Measurements from ENCODE around the gene ATG14. TPM values are rescaled to one million over a fixed set of nuclear protein-coding genes. Genes with fewer than 3 reads are reported as not detected.

The ATG14 gene
- total RNA-seq, 3 donors from 2014 or later (not counting 1 experiment from before 2014, with no cell fraction given): 18.1 to 23.1 (median 20.5) TPM

DNA sequence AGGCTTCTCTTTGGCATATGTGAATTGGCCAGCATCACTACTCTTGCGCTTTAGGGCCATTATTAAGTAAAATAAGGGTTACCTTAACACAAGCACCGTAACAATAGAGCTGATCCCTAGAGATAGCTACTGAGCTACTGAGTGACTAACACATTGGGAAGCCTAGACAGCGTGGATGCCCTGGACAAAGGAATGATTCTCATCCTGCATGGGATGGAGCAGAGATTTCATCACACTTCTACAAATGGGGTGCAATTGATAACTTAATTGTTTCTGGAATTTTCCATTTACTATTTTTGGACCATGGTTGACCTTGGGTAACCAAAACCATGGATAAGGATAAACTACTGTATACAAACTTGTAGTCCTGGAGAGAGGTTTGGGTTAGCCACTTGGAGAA, 83.3 kb downstream of the ATG14 start:
- intact Hi-C loops (cut with micrococcal nuclease): no loop called here
- ATAC-seq: no peak
- Histone ChIP-seq H3K4me3 (ENCODE audit: low read length) (no peak overlapping the region), H3K4me1 (ENCODE audit: control insufficient read depth, insufficient read depth, low read length) (peaks cover 7% of the 10 kb centered on the region), H3K27me3 (ENCODE audit: control insufficient read depth, insufficient read depth, low read length) (no peaks in the 10 kb centered on the region), H3K9me3 (ENCODE audit: control insufficient read depth, insufficient read depth, low read length) (no peaks in the 10 kb centered on the region), H3K36me3 (ENCODE audit: control insufficient read depth, insufficient read depth, low read length) (no peaks in the 10 kb centered on the region), H3K27ac (ENCODE audit: low read length) (no peak overlapping the region)
- H3K27me3 Mint-ChIP-seq (ENCODE audit: low read depth in 2 of 2): no peaks in the 10 kb centered on the region
- H3K36me3 Mint-ChIP-seq: no peaks in the 10 kb centered on the region
- H3K27ac Mint-ChIP-seq: no peak overlapping the region
- no peak for DNase-seq
- no peaks in the 10 kb centered on the region for H3K9me3 Mint-ChIP-seq
- peaks cover 57 to 67% of the 10 kb centered on the region in 2 donors for H3K4me1 Mint-ChIP-seq
- WGBS (ENCODE audit: insufficient coverage): 95% methylated on average over 3 of the region's 3 CpGs
- H3K4me3 Mint-ChIP-seq: no peak overlapping the region
- TF ChIP-seq, protein P1, sequence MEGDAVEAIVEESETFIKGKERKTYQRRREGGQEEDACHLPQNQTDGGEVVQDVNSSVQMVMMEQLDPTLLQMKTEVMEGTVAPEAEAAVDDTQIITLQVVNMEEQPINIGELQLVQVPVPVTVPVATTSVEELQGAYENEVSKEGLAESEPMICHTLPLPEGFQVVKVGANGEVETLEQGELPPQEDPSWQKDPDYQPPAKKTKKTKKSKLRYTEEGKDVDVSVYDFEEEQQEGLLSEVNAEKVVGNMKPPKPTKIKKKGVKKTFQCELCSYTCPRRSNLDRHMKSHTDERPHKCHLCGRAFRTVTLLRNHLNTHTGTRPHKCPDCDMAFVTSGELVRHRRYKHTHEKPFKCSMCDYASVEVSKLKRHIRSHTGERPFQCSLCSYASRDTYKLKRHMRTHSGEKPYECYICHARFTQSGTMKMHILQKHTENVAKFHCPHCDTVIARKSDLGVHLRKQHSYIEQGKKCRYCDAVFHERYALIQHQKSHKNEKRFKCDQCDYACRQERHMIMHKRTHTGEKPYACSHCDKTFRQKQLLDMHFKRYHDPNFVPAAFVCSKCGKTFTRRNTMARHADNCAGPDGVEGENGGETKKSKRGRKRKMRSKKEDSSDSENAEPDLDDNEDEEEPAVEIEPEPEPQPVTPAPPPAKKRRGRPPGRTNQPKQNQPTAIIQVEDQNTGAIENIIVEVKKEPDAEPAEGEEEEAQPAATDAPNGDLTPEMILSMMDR (IDR thresholded peaks at IDR 0.05): no peak

DNA sequence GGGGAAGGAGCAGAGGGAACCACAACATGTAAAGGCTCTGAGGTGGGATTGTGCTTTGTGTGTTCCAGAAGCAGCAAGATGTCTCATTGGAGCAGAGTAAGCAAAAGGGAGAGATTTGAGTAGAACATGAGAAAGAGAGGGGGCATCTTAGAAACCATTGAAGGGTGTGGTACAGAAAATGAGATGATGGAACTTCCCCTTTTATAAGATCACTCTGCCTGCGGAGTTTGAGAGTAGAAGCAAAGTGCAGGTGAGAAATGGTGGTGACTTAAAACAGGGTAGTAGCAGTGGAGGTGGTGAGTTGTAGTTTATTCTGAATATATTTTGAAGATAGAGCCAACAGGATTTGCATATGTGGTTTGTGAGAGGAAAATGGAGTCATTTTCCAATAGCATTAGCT, 84.5 kb downstream of the ATG14 start:
- Histone ChIP-seq H3K27me3 (ENCODE audit: control insufficient read depth, insufficient read depth, low read length) (no peaks in the 10 kb centered on the region), H3K4me3 (ENCODE audit: low read length) (no peak overlapping the region), H3K27ac (ENCODE audit: low read length) (peak overlapping the region; percentile 7), H3K9me3 (ENCODE audit: control insufficient read depth, insufficient read depth, low read length) (no peaks in the 10 kb centered on the region), H3K4me1 (ENCODE audit: control insufficient read depth, insufficient read depth, low read length) (peaks cover 4% of the 10 kb centered on the region), H3K36me3 (ENCODE audit: control insufficient read depth, insufficient read depth, low read length) (no peaks in the 10 kb centered on the region)
- H3K27ac Mint-ChIP-seq: peak overlapping the region; percentile 9 to 61
- TF ChIP-seq, protein P1 (IDR thresholded peaks at IDR 0.05): no peak
- no peaks in the 10 kb centered on the region for H3K27me3 Mint-ChIP-seq (ENCODE audit: low read depth in 2 of 2)
- no peak overlapping the region for H3K4me3 Mint-ChIP-seq
- intact Hi-C loops (cut with micrococcal nuclease): no loop called here
- ATAC-seq: peak in 2 of 3 donors; percentile 22 to 57
- no peaks in the 10 kb centered on the region for H3K9me3 Mint-ChIP-seq
- WGBS (ENCODE audit: insufficient coverage): 30% methylated on average over 1 of the region's 1 CpG
- DNase-seq: peak in 1 of 2 donors; percentile 32
- peaks cover 46 to 55% of the 10 kb centered on the region in 2 donors for H3K4me1 Mint-ChIP-seq
- no peaks in the 10 kb centered on the region for H3K36me3 Mint-ChIP-seq

DNA sequence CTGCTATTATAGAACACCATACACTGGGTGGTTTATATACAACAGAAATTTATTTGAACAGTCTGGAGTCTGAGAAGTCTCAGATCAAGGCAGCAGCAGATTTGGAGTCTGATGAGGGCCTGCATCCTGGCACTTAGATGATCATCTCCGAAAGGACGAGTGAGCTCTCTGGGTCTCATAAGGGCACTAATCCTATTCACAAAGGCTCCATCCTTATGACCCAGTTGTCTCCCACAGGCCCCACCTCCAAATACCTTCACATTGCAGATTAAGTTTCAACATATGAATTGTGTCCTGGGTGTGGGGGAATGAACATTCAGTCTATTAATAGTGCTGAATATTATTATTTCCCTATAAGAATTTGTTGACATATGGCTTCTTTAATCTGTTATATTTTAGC, 86.8 kb downstream of the ATG14 start:
- H3K27me3 ChIP-seq (ENCODE audit: control insufficient read depth, insufficient read depth, low read length): no peaks in the 10 kb centered on the region
- H3K9me3 Mint-ChIP-seq: no peaks in the 10 kb centered on the region

DNA sequence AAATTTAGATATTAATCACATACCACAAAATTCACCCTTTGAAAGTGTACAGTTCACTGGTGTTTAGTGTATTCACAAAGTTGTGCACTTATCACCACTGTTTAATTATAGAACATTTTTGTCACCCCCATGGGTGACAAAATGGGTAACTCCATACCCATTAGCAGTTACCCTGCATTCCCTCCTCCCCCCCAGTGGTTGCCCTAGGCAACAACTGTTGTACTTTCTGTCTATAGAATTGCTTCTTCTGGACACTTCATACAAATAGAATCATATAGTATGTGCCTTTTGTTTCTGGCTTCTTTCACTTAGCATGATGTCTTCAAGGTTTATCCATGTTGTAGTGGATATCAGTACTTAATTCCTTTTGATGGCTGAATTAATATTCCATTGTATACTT, 87.7 kb downstream of the ATG14 start:
- Mint-ChIP-seq H3K27me3 (ENCODE audit: low read depth in 2 of 2) (no peaks in the 10 kb centered on the region), H3K9me3 (no peaks in the 10 kb centered on the region), H3K4me3 (no peak overlapping the region), H3K27ac (peak overlapping the region; percentile 26 to 29), H3K36me3 (no peaks in the 10 kb centered on the region), H3K4me1 (peaks cover 30 to 37% of the 10 kb centered on the region in 2 donors)
- H3K9me3 ChIP-seq (ENCODE audit: control insufficient read depth, insufficient read depth, low read length): no peaks in the 10 kb centered on the region
- H3K4me3 ChIP-seq (ENCODE audit: low read length): no peak overlapping the region
- DNase-seq (no peak), ATAC-seq (peak; percentile 39 to 84 (median 69))
- intact Hi-C loops (cut with micrococcal nuclease): no loop called here
- H3K36me3 ChIP-seq (ENCODE audit: control insufficient read depth, insufficient read depth, low read length): peaks cover under 1% of the 10 kb centered on the region
- TF ChIP-seq, protein P1 (IDR thresholded peaks at IDR 0.05): no peak
- no peaks in the 10 kb centered on the region for H3K4me1 ChIP-seq (ENCODE audit: control insufficient read depth, insufficient read depth, low read length)
- H3K27ac ChIP-seq (ENCODE audit: low read length): no peak overlapping the region
- no peaks in the 10 kb centered on the region for H3K27me3 ChIP-seq (ENCODE audit: control insufficient read depth, insufficient read depth, low read length)

More for the DNA sequence above, 86.8 kb downstream of the ATG14 start:
- intact Hi-C loops (cut with micrococcal nuclease): no loop called here
- no peaks in the 10 kb centered on the region for H3K36me3 Mint-ChIP-seq
- H3K4me3 Mint-ChIP-seq: no peak overlapping the region
- H3K4me3 ChIP-seq (ENCODE audit: low read length): no peak overlapping the region
- H3K9me3 ChIP-seq (ENCODE audit: control insufficient read depth, insufficient read depth, low read length): no peaks in the 10 kb centered on the region
- H3K4me1 Mint-ChIP-seq: peaks cover 30 to 40% of the 10 kb centered on the region in 2 donors
- no peaks in the 10 kb centered on the region for H3K36me3 ChIP-seq (ENCODE audit: control insufficient read depth, insufficient read depth, low read length)
- H3K27ac Mint-ChIP-seq: no peak overlapping the region
- 100% methylated on average over 2 of the region's 2 CpGs for WGBS (ENCODE audit: insufficient coverage)
- no peak overlapping the region for H3K27ac ChIP-seq (ENCODE audit: low read length)
- DNase-seq (no peak), ATAC-seq (no peak)
- no peaks in the 10 kb centered on the region for H3K27me3 Mint-ChIP-seq (ENCODE audit: low read depth in 2 of 2)
- TF ChIP-seq, protein P1 (IDR thresholded peaks at IDR 0.05): no peak
- no peaks in the 10 kb centered on the region for H3K4me1 ChIP-seq (ENCODE audit: control insufficient read depth, insufficient read depth, low read length)

Measured in natural killer cell (primary cell).